Stimulated activated CD4-positive, alpha-beta T cell treated with anti-CD3 and anti-CD28 coated beads, TNF-alpha, amount 100 ng/mL, for 24 hours (primary cell): ENCODE results near the gene GINS1.

ENCODE experiments used
- DNase-seq, 3 experiments: peaks; one replicate each; pipeline ENCODE4 v3.0.0-alpha.2; 2020; ENCODE audit warnings: low read depth in 3 of 3

GINS1 gene

GRCh38 chr20:25476106-25477013 lies 68.9 kb downstream of the GINS1 start:
- DNase-seq: no peak

DNA sequence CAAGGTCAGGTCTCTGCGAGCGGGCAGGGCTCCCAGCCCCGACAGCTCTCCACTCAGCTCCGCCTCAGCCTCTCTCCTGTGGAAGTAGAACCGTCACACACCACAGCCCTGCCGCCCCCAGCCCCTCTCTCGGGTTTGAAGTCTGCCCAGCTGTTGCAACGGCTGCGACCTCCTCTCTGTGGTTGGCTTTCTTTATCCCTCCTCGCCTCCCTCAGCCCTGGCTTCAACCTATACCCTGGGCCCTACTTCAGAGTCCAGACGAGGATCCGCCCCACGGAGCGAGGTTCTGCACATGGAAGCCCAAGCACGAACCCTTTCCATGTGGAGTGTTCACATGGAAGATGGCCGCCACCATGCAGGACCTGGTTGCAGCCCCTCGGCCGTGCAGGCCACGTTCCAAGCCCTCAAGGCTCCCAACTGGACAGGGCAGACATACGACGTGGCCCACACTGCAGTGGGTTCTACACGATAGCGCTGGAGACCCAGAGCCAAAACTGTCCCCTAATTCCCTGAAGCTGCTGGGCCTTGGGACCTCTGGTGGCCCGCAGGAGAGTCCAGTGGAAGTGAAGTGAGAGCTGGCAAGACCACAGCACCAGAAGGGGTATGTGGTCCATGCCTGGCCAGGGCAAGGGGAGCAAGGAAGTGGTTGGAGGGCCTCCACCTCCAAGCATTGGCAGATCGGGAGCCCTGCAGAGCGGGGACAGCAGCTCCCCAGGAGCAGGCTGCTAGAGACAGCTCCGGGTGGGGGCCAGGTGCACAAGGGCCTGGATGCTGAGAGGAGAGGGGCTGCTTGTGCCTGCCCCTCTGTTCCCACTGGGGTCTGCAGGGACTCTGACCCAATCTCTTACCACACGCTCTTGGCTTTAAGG lies 69.8 kb downstream of the GINS1 start:
- DNase-seq: no peak

- no peak for DNase-seq
Measured at GRCh38 chr20:25478889-25479568, 71.6 kb downstream of the GINS1 start.

DNA sequence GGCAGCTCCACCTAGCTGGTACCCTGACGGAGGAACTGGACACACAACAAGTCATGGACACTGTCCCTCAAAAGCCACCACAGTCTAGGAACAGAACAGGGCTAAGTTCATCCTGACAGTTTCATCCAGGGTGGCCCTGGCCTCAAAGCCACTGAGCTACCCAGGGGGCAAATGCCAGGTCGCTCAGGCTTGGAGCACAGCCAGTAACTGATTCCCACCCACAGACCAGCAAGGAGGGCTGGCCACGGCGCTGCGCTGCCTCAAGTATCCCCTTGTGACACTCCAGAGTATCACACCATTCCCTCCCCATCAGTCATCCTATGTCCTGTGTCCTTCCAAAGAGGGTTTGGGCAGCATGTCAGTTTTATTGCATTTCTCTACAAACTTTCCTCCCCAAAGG lies 72.2 kb downstream of the GINS1 start:
- DNase-seq: no peak

GRCh38 chr20:25480156-25480555 lies 72.7 kb downstream of the GINS1 start:
- DNase-seq: no peak

GRCh38 chr20:25480797-25481196 lies 73.3 kb downstream of the GINS1 start:
- DNase-seq: no peak

GRCh38 chr20:25481235-25481917 lies 73.9 kb downstream of the GINS1 start:
- no peak for DNase-seq

DNA sequence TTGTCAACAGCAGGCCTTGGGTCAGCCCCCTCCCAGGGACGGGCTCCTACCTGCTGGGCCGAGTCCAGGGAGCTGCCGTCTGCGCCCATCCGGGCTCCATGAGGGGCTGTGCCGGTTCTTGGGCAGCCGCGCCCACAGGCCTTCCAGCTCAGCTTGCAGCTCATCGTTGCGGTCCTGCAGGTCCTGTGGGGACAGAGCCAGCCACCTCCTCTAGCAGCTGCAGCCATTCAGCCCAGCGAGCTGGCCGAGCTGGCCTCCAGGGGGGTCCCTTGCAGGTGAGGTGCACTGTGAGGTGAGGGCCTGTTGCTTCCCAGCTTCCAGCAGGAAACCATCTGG lies 74.4 kb downstream of the GINS1 start:
- DNase-seq: no peak

DNA sequence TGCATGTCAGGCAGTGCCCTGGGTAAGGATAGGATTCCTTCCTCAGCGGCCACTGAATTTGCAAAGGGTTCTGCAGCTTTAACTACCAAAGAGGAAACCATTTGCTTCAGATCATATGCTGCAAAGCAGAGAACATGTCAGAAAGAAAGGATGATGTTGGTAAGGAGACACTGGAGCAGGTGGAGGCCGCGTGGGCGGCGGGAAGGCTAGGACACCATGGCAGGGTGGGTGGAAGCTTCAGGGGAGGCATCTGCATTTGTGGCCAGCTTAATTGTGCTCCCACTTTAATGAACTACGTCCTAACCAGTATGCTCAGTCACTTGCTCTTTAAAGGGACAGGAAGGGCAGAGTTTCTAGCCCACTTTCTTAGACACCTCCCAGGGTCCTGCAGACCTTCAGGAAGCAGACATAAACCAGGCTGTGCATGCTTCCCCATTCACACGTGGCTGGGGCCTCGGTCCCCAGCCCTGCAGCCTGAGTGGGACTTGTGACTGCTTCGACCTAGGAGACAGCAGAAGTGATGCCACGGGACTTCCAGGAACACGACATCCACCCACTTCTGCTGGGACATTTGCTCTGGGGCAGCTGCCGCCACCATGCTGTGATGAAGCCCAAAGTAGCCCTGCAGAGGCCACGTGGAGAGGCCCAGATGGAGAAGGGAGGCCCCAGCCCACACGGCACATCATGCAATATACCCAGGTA lies 76.1 kb downstream of the GINS1 start:
- no peak for DNase-seq

- DNase-seq: no peak
Measured at GRCh38 chr20:25484224-25484846, 76.9 kb downstream of the GINS1 start.

DNA sequence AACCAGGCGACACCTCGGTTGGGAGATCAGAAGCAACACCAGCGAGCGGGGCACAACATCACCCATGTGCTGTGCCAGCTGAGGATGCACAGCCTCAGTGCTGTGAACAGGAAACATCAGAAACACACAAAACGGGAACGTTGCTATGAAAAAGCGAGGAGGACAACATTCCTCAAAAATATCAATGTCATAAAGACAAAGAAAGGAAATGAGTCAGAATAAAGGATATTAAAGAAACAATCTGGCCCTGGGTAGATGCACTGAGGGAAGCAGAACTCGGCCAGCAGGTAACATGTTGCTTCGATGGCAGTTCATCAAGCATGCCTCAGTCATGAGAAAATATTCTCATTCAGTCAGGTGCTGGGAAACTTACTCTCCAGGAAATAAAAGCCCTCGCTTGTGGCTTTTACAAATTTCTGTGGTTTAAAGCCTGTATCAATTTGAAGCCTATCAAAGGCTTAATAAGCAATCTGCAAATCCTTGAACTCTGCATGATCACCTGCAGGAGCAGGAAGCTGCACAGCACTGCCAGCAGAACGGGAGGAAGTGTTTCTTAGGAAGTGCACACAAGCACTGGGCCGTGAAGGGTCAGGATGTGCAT lies 77.5 kb downstream of the GINS1 start:
- no peak for DNase-seq

DNA sequence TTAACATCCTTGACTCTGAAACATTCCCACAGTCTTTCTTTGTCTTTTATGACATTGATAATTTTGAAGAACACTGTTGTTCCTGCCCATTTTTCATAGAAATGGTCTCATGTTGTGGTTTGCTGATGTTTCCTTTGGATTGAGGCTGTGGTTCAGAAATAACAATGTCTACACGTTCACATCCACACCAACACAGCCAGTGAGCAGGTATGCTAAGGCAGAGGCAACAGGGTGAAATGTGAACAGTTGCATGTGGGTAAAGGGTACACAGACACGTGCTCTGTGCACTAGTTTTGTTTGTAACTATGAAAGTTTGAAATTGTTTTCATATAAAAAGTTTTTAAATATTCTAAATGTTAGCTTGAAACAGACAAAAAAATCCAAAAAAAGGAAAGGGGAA lies 78.4 kb downstream of the GINS1 start:
- DNase-seq: no peak

DNA sequence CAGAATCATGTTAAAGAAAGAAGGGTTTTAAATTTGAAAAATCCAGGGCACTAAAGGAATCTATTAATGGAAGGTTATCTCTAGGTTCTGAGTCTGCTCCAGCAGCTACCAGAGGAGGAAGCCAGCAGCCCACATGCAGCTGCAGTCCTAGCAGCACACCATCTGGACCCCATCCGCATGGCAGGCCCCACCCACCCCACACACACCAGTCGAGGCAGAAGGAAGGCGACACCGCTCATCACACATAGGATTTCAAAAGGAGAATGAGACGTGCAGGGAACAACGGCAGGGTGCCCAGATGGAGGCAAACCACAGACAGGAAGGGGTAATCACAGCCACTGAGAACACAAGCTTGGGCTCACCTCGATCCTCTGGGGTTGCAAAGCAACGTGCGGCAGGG lies 78.9 kb downstream of the GINS1 start:
- DNase-seq: peak in 1 of 3 experiments; percentile 4

GRCh38 chr20:25487306-25487705 lies 79.8 kb downstream of the GINS1 start:
- DNase-seq: no peak

GRCh38 chr20:25487975-25488374 lies 80.5 kb downstream of the GINS1 start:
- no peak for DNase-seq

- no peak for DNase-seq
Measured at GRCh38 chr20:25489221-25489871, 81.9 kb downstream of the GINS1 start.

DNA sequence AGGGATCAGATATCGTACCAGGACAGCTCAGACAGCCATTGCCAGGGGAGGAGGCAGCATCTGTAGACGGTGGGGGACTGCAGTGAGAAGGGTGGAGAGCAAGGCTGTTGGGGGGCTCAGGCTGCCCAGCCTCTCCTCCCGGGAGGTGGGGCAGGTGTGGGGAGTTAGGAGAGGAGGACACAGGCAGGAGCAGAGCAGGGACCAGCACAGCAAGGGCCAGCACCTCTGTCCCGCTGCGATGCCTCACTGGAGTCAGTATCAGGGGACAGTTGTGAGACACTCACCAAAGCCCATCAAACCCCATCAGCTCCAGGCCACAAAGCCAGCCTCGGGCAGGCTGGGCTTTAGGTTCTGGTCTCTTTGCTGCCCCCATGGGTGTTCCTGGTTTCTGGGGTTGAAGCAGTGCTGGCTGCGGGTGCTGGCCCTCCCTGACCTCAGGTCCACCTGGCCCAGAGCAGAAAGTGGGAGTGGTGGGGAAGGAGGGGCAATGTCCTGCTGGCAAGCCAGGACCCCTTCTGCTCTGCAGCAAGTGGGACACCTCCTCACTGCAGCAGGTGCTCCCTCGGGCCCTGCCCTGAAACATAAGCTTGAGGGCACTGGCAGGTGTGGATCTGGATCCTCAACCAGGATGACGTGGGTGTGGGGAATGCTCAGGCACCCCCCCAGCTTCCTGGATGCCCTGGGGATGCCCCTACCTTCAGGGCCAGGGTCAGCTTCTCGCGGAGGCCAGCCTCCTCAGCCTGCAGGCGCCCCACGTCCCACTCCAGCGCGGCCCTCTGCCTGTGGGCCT lies 83.4 kb downstream of the GINS1 start:
- no peak for DNase-seq

GRCh38 chr20:25491446-25492038 lies 84.1 kb downstream of the GINS1 start:
- DNase-seq: no peak
